Fibroblast of gingiva (primary cell): ENCODE measurements around the gene PPCDC.
"Not testable (repeated sequence)": the region's sequence is repeated elsewhere in the genome, so short reads cannot be mapped to it uniquely, and the experiment has no call there.

Experiments
- DNase-seq: peaks from one replicate; pipeline ENCODE4 v3.0.0-alpha.2; 2011; ENCODE audit warnings: low read depth

PPCDC gene

DNA sequence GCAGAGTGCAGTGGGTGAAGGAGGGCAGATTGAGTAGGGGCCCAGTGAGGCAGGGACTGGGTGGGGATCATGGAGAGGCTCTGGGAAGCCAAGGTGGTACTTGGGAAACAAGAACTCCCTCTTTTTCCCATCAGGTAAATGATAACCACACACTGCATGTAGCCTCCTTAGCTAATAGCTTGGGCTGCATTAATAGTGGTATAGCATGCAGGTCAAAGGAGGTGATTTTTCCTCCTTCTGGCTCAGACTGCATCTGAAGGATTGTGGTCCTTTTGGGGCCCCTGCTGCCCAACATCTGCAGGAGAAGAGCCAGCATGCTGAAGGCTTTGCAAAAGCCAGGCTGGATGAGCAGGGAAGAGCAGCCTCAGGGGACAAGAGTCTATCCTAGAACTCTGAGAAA, 45.4 kb downstream of the PPCDC start:
- DNase-seq: no peak

DNA sequence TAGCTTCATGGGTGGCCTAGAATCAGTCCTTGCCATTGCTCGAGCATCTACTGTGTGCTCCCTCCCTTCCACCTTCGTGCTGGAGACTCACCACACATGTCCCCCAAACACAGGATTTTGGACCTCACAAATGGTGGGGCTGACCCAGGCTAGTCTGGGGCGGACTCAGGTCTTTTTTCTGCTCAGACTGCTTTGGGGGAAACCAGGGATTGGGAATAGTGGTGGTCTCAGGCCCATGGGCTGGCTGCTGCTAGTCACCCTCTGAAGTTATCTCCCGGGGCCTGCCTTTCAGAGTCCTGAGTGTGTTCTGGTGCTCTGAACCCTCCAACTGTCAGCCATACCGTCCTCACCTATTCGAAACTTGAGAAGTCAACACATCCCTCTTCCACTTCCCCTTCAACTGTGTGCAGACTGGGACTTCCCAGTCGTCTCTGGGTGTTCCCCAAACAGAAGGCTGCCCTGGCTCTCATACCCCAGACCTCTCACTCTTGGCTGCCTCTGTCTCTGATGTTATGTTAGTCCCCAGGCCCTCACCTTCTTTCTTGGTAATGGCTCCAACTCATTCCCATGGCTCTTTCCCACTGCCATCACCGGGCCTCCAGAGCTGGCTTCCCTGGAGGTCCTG, 46.0 kb downstream of the PPCDC start:
- no peak for DNase-seq

DNA sequence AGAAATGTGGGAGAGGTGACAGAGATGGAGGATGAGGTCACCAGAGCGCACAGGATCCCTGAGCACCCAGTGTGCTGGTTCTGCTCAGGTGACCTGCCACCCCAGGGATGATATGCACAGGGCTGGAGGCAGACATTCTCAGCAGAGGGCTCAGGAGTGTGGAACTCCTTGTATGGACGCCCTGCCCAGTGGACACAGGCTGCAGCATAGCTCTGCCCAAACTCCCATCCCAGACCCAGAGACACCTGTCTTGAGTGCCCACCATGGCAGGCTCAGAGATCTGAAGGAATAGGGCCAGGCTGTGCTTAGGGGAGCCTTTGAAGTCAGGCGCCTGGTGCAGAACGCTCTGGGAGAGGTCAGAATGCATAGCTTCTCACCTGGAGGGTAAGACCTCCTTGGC, 47.3 kb downstream of the PPCDC start:
- DNase-seq: no peak

DNA sequence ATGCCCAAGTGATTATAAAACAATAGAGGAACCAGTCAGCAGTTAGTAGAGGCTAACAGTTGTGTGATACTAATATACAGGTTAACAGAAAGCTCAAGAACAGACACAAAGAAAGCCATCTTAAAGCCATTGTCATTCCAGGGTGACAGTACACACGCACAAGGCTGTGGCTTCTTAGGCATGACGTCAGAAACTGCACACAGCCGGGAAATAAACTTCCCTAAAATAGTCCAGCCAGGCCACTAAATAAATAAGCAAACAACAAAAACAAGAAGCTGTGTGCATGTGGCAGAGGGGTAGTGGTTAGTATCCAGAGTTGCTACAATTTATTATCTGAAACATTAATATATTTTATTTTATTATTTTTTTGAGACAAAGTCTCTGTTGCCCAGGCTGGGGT, 49.8 kb downstream of the PPCDC start:
- no peak for DNase-seq

DNA sequence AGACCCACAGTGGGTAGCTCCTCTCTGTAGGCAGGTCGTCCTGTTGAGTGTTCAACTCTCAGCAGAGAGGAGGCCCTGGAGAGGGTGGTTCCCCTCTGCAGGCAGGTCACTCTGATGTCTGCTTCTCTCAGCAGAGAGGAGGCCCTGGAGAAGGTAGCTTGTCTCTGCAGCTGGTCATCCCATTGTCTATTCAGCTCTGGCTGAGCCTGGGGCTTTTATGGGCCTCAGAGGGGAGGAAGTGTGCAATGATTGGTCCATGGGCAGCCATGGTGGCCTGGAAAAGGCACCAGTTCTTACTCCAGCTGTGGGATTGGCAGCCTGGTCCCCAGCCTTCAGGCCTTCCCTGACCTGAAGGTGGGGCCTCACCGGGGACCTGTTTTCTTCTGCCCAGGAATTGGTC, 52.9 kb downstream of the PPCDC start:
- no peak for DNase-seq

DNA sequence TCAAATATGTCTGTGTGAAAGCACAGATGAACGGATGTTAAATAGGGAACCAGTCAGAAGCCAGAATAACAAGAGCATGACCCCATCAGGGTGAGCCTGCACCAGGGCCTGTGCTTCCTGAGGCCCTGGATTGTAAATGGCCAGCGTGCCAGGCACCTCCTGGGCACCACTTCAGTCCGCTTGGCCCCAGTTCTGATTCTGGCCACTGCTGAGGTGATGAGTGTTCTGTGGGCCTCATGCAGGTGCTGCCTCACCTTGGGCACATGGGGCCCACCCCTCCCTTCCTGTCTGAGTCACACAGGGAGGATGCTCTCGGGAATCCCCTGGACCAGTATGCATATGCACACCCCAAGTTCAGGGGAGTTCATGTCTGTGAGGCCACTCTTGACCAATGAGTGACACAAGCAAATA, 54.2 kb downstream of the PPCDC start:
- DNase-seq: not testable (repeated sequence)

DNA sequence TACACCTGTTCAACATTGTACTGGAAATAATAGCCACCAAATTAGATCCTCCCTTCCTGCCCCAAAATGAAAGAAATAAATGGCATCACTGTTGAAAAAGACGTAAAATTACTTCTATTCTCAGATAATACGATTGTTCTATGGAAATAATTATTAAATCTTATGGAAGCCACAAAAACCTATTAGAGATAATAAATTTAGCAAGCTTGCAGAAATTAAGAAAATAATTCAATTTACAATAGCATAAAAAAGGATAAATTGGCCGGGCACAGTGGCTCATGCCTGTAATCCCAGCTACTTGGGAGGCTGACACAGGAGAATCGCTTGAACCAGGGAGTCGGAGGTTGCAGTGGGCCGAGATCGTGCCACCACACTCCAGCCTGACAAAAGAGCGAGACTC, 57.8 kb downstream of the PPCDC start:
- no peak for DNase-seq

DNA sequence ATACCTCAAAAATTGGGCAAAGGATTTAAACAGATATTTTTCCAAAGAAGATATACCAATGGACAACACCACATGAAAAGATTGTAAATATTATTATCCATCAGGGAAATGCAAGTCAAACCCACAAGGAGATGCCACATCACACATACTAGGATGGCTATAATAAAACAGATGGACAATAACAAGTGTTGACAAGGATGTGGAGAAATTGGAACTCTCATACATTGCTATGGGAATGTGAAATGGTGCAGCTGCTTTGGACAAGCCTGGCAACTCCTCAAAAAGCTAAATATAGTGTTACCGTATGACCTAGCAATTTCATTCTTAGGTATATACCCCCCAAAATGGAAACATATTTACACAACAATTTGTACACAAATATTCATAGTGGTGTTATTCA, 59.3 kb downstream of the PPCDC start:
- DNase-seq: no peak

DNA sequence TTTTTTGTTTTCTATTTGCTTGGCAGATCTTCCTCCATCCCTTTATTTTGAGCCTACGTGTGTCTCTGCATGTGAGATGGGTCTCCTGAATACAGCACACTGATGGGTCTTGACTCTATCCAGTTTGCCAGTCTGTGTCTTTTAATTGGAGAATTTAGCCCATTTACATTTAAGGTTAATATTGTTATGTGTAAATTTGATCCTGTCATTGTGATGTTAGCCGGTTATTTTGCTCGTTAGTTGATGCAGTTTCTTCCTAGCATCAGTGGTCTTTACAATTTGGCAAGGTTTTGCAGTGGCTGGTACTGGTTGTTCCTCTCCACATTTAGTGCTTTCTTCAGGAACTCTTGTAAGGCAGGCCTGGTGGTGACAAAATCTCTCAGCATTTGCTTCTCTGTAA, 62.3 kb downstream of the PPCDC start:
- DNase-seq: not testable (repeated sequence)

DNA sequence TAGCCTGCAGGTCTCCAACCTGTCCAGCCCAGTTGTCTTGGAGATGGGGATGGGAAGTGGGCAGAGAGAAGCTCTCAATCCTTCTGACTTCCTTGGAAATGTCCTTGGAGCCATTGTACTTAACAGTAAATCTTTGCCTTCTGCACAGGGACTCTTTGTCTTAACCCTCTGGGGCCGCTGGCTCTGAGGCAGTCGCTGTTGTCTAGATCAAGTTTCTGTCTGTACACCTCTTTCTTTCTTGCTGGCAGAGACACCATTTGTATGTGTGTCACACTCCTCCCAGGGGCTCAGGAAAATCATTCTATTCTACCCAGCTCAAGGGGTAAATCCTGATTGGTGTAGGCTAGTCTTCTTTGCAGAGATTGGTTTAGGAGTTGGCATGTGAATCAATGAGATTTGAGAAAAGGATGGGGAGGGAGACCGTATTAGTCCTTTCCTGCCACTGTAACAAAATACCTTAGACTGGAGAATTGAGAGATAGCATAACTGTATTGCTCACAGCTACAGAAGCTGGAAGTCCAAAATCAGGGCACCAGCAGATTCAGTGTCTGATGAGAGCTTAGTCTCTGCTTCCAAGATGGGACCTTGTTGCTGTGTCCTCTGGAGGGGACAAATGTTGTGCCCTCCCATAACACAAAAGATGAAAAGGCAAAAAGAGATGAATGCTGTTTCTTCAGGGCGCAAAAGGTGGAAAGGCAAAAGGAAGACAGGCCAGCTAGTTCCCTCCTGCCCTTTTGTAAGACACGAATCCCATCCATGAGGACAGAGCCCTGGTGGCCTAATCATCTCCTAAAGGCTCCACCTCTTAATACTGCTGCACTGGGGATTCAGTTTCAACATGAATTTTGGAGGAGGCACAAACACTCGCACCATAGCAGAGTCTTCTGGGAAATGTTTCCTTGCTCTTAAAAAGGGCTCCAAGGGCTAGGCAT, 66.3 kb downstream of the PPCDC start:
- DNase-seq: no peak

DNA sequence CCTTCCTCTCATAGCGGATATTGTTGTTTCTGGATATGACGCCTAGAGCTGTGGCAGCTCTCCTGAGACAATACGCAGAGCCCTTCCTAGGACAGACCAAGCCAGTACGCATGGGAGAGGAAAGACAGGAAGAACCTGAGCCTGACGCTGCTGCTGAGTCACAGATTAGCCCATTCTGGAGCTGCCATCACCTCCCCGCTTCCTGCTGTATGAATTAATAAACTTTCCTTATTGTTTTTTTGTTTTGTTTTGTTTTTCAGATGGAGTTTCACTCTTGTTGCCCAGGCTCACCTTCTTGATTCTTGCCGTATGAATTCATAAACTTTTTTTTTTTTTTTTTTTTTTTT, 67.0 kb downstream of the PPCDC start:
- no peak for DNase-seq

DNA sequence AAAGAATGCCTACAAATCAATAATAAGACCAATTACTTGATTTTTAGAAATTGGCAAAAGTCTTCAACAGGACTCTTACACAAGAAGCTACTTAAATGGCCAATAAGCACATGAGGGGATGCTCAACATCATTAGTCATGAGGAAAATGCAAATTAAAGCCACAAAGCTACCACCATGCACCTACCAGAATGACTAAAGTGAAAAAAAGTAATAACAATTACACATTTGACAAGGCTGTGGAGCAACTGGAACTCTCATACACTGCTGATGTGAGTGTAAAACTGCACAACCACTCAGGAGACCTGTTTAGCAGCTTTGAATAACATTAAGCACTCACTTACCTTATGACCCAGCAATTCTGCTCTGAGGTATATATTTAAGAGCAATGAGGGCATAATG, 68.4 kb downstream of the PPCDC start:
- DNase-seq: no peak

DNA sequence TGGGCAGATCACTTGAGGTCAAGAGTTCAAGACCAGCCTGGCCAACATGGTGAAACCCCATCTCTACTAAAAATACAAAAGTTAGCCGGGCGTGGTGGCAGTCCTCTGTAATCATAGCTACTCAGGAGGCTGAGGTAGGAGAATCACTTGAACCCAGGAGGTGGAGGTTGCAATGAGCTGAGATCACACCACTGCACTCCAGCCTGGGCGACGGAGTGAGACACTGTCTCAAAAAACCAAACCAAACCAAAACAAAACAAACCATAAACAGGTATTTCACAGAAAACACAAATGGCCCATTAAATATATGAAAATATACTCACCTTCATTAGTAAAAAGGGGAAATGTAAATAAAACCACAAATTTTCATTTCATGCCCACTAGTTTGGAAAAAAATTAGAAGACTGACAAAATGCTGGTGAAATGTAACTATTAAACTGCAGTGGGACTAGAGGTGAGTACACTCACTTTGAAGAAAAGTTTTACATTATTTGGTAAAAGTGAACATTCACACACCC, 71.6 kb downstream of the PPCDC start:
- DNase-seq: not testable (repeated sequence)

DNA sequence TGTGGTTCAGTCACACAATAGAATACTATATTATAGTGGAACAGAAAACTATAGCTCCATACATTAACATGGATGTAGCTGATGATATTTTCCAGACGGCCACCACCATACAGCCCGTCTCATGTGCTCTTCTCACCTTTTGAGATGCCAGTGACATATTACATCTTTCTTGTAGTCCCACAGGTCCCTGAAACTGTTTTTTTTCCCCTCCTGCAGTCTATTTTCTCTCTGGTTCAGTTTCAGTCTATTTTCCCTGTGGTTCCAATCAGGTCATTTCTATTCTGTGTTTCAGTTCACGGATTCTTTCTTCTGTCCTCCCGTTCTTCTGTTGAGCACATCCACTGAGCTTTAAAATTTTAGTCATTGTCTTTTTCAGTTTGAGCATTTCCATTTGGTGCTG, 72.2 kb downstream of the PPCDC start:
- no peak for DNase-seq

DNA sequence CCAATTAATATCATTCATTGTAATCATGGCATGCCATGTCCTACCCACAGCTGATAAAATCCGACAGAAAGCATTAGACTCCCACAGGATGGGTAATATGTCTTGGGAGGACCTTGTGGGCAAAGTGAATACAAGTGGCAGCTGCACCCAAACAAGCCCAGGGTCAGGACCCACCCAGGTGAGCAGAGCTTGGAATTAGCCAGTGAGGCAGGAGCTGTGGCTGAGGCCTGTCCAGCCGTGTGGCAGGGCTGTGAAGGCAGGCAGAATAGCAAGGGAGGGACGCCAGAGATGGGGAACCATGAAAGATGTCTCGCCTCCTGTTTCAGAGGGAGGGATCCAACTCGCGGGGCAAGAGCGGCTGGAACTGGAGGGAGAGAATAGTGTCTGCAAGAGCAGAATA, 74.5 kb downstream of the PPCDC start:
- DNase-seq: no peak

DNA sequence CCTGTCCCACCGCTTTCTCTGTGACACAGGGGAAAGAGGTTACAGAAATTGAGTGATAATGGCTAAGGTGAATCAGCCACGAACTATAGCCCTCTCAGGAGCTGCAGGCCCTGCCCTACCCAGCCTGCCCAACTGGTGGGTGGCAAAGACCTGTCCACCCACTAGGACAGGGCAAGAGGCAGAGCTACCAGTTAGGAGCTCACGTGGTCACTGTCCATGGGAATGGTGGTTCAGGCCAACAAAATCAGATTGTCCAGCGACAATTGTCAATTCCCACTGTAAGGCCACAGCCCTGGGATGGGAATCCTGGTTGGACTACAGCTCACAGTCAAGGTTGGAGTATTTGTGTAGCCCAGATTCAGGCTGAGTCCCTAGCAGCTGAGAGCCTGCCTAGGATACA, 75.0 kb downstream of the PPCDC start:
- DNase-seq: no peak
